Measurements from ENCODE around the gene ZNF205.
"Not testable (repeated sequence)": the region's sequence is repeated elsewhere in the genome, so short reads cannot be mapped to it uniquely, and the experiment has no call there.

ZNF205 gene

GRCh38 chr16:3149630-3150345 is 37.4 kb downstream of the ZNF205 start:
- peak; percentile 84 for DNase-seq

- peak; percentile 95 for DNase-seq
These were observed 38.2 kb downstream of the ZNF205 start for GRCh38 chr16:3150346-3151218.

GRCh38 chr16:3152027-3152276 is 39.6 kb downstream of the ZNF205 start:
- no peak for DNase-seq

GRCh38 chr16:3152277-3152990 is 40.0 kb downstream of the ZNF205 start:
- peak; percentile 75 for DNase-seq

GRCh38 chr16:3152991-3153368 is 40.6 kb downstream of the ZNF205 start:
- DNase-seq = no peak

GRCh38 chr16:3155181-3155580 is 42.8 kb downstream of the ZNF205 start:
- DNase-seq = no peak

- no peak for DNase-seq
These were observed 43.6 kb downstream of the ZNF205 start for GRCh38 chr16:3155972-3156371.

GRCh38 chr16:3157229-3158025 is 45.0 kb downstream of the ZNF205 start:
- peak; percentile 72 for DNase-seq

GRCh38 chr16:3158026-3158509 is 45.7 kb downstream of the ZNF205 start:
- DNase-seq = no peak

GRCh38 chr16:3158510-3159314 is 46.3 kb downstream of the ZNF205 start:
- peak; percentile 76 for DNase-seq

- DNase-seq = no peak
These were observed 49.0 kb downstream of the ZNF205 start for GRCh38 chr16:3161235-3162018.

GRCh38 chr16:3164121-3164991 is 52.0 kb downstream of the ZNF205 start:
- no peak for DNase-seq

- no peak for DNase-seq
These were observed 52.9 kb downstream of the ZNF205 start for GRCh38 chr16:3165111-3165822.

- DNase-seq = no peak
These were observed 54.1 kb downstream of the ZNF205 start for GRCh38 chr16:3166505-3166886.

- DNase-seq = not testable (repeated sequence)
These were observed 56.3 kb downstream of the ZNF205 start for GRCh38 chr16:3168729-3169128.
